ENCODE data around the gene KIFC3.
"Not testable (repeated sequence)": the region's sequence is repeated elsewhere in the genome, so short reads cannot be mapped to it uniquely, and the experiment has no call there.

The KIFC3 gene

GRCh38 chr16:57749856-57750452 is 52.3 kb downstream of the KIFC3 start:
- DNase-seq (ENCODE audit: low read depth) = no peak
- no peak overlapping the region for H3K4me3 ChIP-seq (ENCODE audit: low read depth, low read length)
- TF ChIP-seq CTCF (IDR thresholded peaks at IDR 0.05; ENCODE audit: low read depth, low read length, missing control alignments) = no peak

GRCh38 chr16:57749101-57749692 is 53.1 kb downstream of the KIFC3 start:
- TF ChIP-seq CTCF (IDR thresholded peaks at IDR 0.05; ENCODE audit: low read depth, low read length, missing control alignments) = no peak
- no peak for DNase-seq (ENCODE audit: low read depth)

GRCh38 chr16:57748596-57748995 is 53.7 kb downstream of the KIFC3 start:
- no peak for DNase-seq (ENCODE audit: low read depth)
- H3K4me3 ChIP-seq (ENCODE audit: low read depth, low read length) = no peak overlapping the region
- no peak for TF ChIP-seq CTCF (IDR thresholded peaks at IDR 0.05; ENCODE audit: low read depth, low read length, missing control alignments)

More at GRCh38 chr16:57749101-57749692, 53.1 kb downstream of the KIFC3 start:
- H3K4me3 ChIP-seq (ENCODE audit: low read depth, low read length) = no peak overlapping the region

DNA sequence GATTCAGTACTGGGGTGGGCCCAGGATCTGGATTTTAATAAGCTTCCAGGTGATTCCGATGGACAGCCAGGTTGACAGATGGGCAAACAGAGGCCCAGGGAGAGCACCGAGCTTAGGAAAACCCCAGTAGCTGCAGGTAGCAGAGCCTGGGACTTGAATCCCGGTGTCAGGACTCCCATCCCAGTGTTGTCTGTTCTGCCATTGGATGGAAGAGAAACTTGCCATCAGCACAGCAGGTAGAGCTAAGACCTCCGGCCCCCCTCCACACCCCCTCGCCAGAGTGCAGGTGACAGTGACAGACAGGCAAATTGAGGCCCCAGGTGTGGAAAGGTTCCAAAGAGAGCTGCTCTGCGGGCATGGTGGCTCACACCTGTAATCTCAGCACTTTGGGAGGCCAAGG is 54.3 kb downstream of the KIFC3 start:
- H3K4me3 ChIP-seq (ENCODE audit: low read depth, low read length) = no peak overlapping the region
- no peak for DNase-seq (ENCODE audit: low read depth)
- TF ChIP-seq CTCF (IDR thresholded peaks at IDR 0.05; ENCODE audit: low read depth, low read length, missing control alignments) = no peak

DNA sequence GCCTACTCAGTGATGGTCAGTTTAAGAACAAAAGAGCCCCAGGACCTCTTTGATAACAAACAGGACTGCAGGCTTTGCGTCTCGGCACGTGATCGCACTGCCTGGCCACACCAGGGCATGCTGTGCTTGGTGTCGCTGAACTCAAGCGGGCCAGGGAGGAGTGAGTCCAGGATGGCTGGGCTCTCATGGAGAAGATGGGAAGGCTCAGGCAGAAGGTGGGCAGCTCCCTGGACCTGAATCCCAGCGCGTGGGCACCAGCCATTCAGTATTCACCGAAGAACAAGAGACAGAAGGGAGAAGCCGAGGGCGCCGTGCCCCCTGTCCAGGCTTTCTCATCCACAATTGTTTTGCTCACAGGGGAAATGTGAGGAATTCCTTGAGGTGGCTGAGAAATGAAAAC is 54.8 kb downstream of the KIFC3 start:
- H3K4me3 ChIP-seq (ENCODE audit: low read depth, low read length) = no peak overlapping the region
- TF ChIP-seq CTCF (IDR thresholded peaks at IDR 0.05; ENCODE audit: low read depth, low read length, missing control alignments) = no peak
- DNase-seq (ENCODE audit: low read depth) = no peak

DNA sequence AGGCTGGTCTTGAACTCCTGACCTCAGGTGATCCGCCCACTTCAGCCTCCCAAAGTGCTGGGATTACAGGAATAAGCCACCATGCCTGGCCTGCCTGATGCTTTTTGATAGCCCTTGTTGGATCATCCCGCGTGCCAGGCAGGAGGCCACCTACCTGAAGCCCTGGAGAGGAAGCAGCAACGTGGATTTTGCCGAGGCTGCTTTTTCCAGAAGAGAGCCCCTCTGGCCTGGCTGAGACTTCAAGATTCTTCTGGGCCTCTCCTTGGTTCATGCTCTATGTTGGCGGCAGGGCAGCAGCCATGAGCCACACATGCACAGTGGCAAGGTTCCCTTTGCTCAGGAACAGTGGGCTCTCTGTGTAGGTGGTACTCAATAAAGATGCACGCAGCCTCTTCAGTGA is 55.2 kb downstream of the KIFC3 start:
- TF ChIP-seq CTCF (IDR thresholded peaks at IDR 0.05; ENCODE audit: low read depth, low read length, missing control alignments) = no peak
- DNase-seq (ENCODE audit: low read depth) = no peak
- no peak overlapping the region for H3K4me3 ChIP-seq (ENCODE audit: low read depth, low read length)

DNA sequence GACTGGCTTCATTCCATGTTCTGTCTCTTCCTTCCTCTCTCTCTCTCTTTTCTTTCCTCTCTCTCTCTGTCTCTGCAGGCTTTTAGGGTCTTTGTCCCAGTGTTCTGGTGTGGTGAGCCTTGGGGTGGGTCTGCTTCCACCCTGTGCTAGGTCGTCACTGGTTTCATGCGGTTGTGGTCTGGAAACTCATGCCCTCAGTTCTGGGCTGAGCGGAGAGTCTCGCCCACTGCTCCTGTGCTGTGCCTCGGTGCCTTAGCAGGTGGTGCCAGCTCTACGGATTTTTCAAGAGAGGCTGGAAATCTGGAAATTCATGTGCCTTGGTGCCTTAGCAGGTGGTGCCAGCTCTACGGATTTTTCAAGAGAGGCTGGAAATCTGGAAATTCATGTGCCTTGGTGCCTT is 56.0 kb downstream of the KIFC3 start:
- H3K4me3 ChIP-seq (ENCODE audit: low read depth, low read length) = not testable (repeated sequence)

More for the DNA sequence above, 56.0 kb downstream of the KIFC3 start:
- not testable (repeated sequence) for DNase-seq (ENCODE audit: low read depth)

Data from GM12864 (cell line).